ENCODE data around the gene AVPR1B.

AVPR1B gene

GRCh38 chr1:206117151-206117948 lies at the start of gene AVPR1B:
Gene AVPR1B, minus strand, starts transcription at chr1:206117388. Its CDS starts 498 bp downstream, at chr1:206116890.
- no peak for DNase-seq

- no peak for DNase-seq
These were observed 28.6 kb upstream of the AVPR1B start for GRCh38 chr1:206145771-206146290.

GRCh38 chr1:206144605-206145004 lies 27.4 kb upstream of the AVPR1B start:
- DNase-seq = no peak

GRCh38 chr1:206143537-206144172 lies 26.5 kb upstream of the AVPR1B start:
- DNase-seq = no peak

- no peak for DNase-seq
These were observed 25.6 kb upstream of the AVPR1B start for GRCh38 chr1:206142770-206143169.

- no peak for DNase-seq
These were observed 24.8 kb upstream of the AVPR1B start for GRCh38 chr1:206142011-206142410.

GRCh38 chr1:206136241-206136640 lies 19.1 kb upstream of the AVPR1B start:
- no peak for DNase-seq

GRCh38 chr1:206135248-206135647 lies 18.1 kb upstream of the AVPR1B start:
- DNase-seq = no peak

- no peak for DNase-seq
These were observed 16.7 kb upstream of the AVPR1B start for GRCh38 chr1:206133751-206134415.

- DNase-seq = no peak
These were observed 13.8 kb upstream of the AVPR1B start for GRCh38 chr1:206131037-206131436.

GRCh38 chr1:206128196-206128595 lies 11.0 kb upstream of the AVPR1B start:
- no peak for DNase-seq

- no peak for DNase-seq
These were observed 10.1 kb upstream of the AVPR1B start for GRCh38 chr1:206127336-206127735.

GRCh38 chr1:206125346-206125745 lies 8.2 kb upstream of the AVPR1B start:
- no peak for DNase-seq

GRCh38 chr1:206122686-206123085 lies 5.5 kb upstream of the AVPR1B start:
- DNase-seq = no peak

- DNase-seq = no peak
These were observed 4.1 kb upstream of the AVPR1B start for GRCh38 chr1:206121269-206121668.

GRCh38 chr1:206120406-206120805 lies 3.2 kb upstream of the AVPR1B start:
- no peak for DNase-seq

GRCh38 chr1:206116873-206117150 lies 376 bp downstream of the AVPR1B start:
- DNase-seq = no peak

GRCh38 chr1:206116191-206116872 lies 856 bp downstream of the AVPR1B start:
- no peak for DNase-seq

GRCh38 chr1:206115791-206116190 lies 1.4 kb downstream of the AVPR1B start:
- DNase-seq = no peak

GRCh38 chr1:206114692-206115640 lies 2.2 kb downstream of the AVPR1B start:
- DNase-seq = no peak

GRCh38 chr1:206112600-206113301 lies 4.4 kb downstream of the AVPR1B start:
- no peak for DNase-seq

Measured in stimulated activated CD4-positive, alpha-beta T cell treated with anti-CD3 and anti-CD28 coated beads, Interleukin-4, amount 100 ng/mL, for 24 hours (primary cell).